SU-DHL-6 (cell line): ENCODE data around the gene RPS26.

Experiments
- H2AFZ ChIP-seq: fragments of 200-600 bp; sonication (generic); 2 replicates; pipeline ENCODE4 v1.6.1; 2014; ENCODE audit warnings: low read depth, mild to moderate bottlenecking, moderate library complexity, mixed read lengths, antibody characterized with exemption, low read length; ENCODE audit not compliant: severe bottlenecking
- H3F3A ChIP-seq: fragments of 200-600 bp; shearing (Covaris generic); 2 replicates; pipeline ENCODE4 v1.6.0; 2016; ENCODE audit warnings: antibody characterized with exemption, mild to moderate bottlenecking; ENCODE audit not compliant: insufficient read depth
- H3K27ac ChIP-seq: fragments of 200-600 bp; sonication (generic); 2 replicates; pipeline ENCODE4 v1.5.1; 2016; ENCODE audit warnings: low read depth, mild to moderate bottlenecking, low read length, moderate library complexity, mixed read lengths
- H3K27me3 ChIP-seq: fragments of 200-600 bp; sonication (generic), shearing (Covaris generic); 2 replicates; pipeline ENCODE4 v1.6.0; 2014; ENCODE audit warnings: mild to moderate bottlenecking, low read length
- H3K36me3 ChIP-seq: fragments of 200-600 bp; sonication (generic); 2 replicates; pipeline ENCODE4 v1.6.1; 2014; ENCODE audit warnings: mild to moderate bottlenecking, low read length, mixed read lengths
- H3K4me2 ChIP-seq: fragments of 300-600, 200-600 bp; shearing (Covaris generic), sonication (generic); 2 replicates; pipeline ENCODE4 v1.6.0; 2014; ENCODE audit warnings: low read length, low read depth, mild to moderate bottlenecking; ENCODE audit not compliant: poor library complexity, severe bottlenecking
- H3K4me3 ChIP-seq: fragments of 200-600 bp; sonication (generic); 2 replicates; pipeline ENCODE4 v1.5.1; 2014; ENCODE audit warnings: antibody characterized with exemption, low read length, mild to moderate bottlenecking, mixed read lengths; ENCODE audit not compliant: insufficient read depth, poor library complexity, severe bottlenecking
- H3K79me2 ChIP-seq: fragments of 200-600 bp; sonication (generic); 2 replicates; pipeline ENCODE4 v1.6.1; 2014; ENCODE audit warnings: mild to moderate bottlenecking, low read length, moderate library complexity; ENCODE audit not compliant: insufficient read depth
- H3K9ac ChIP-seq: fragments of 200-600 bp; sonication (generic); 2 replicates; pipeline ENCODE4 v1.7.0; 2014; ENCODE audit warnings: mild to moderate bottlenecking, low read length
- H3K9me2 ChIP-seq: fragments of 200-600 bp; sonication (generic); replicated peaks from 2 replicates; pipeline ENCODE4 v1.6.1; 2014; ENCODE audit warnings: low read length; ENCODE audit not compliant: insufficient read depth
- H3K9me3 ChIP-seq: fragments of 200-600 bp; sonication (generic); 2 replicates; pipeline ENCODE4 v1.6.1; 2014; ENCODE audit warnings: low read length, mixed read lengths; ENCODE audit not compliant: insufficient read depth
- H4K20me1 ChIP-seq: fragments of 200-600 bp; sonication (generic); 2 replicates; pipeline ENCODE4 v1.6.1; 2014; ENCODE audit warnings: low read depth, mild to moderate bottlenecking, antibody characterized with exemption, low read length, moderate library complexity, mixed read lengths
- CTCF ChIP-seq: fragments of 200-600 bp; sonication (generic); IDR thresholded peaks from one replicate; pipeline ENCODE4 v1.5.1; 2017; ENCODE audit warnings: antibody characterized with exemption, mild to moderate bottlenecking, low read length, moderate library complexity; ENCODE audit not compliant: insufficient read depth, poor library complexity, severe bottlenecking
- EZH2phosphoT487 ChIP-seq: fragments of 200-600 bp; sonication (generic), shearing (Covaris generic); conservative IDR thresholded peaks from 2 replicates; pipeline ENCODE4 v1.6.1; 2018; ENCODE audit warnings: mild to moderate bottlenecking, antibody characterized with exemption, low read length, moderate library complexity, mixed read lengths

The RPS26 gene

GRCh38 chr12:56087220-56087619, 45.5 kb downstream of the RPS26 start:
- no peak overlapping the region for H3K4me2 ChIP-seq

More at GRCh38 chr12:56087220-56087619, 45.5 kb downstream of the RPS26 start:
- Histone ChIP-seq H3F3A (0 out of 2 replicates have a peak, but pooled peaks cover 2% of the 10 kb centered on the region), H3K4me3 (no peak overlapping the region), H3K9me3 (no peaks in the 10 kb centered on the region), H3K27ac (no peak overlapping the region), H4K20me1 (no peaks in the 10 kb centered on the region), H3K36me3 (no peaks in the 10 kb centered on the region), H3K79me2 (no peaks in the 10 kb centered on the region), H3K27me3 (no peaks in the 10 kb centered on the region), H2AFZ (no peak overlapping the region), H3K9ac (no peak overlapping the region), H3K9me2 (no peaks in the 10 kb centered on the region)
- TF ChIP-seq CTCF, result no peak
- TF ChIP-seq EZH2phosphoT487, result no peak
